Measurements from ENCODE around the gene IL17RA. TPM values are rescaled to one million over a fixed set of nuclear protein-coding genes. Genes with fewer than 3 reads are reported as not detected.

IL17RA gene
- total and polyA plus RNA-seq, 9 donors: 2.8 to 7.5 (median 4.9) TPM

DNA sequence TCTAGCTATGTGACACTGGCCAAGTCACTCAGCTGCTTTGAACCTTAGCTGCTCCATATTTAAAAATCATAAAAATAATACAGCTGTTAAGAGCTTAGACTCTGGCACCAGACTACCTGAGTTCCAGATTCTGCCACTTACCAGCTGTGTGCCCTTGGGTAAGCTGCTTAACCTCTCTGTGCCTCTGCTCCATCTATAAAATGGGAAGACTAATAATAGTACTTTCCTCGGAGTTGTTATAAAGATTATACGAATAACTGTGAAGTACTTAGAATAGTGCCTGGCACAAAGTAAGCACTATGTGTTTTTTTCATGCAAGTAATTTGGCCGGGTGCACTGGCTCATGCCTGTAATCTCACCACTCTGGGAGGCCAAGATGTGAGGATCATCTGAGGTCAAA, 72.9 kb downstream of the IL17RA start:
- Histone ChIP-seq H3K27ac (ENCODE audit: low read length) (no peak overlapping the region), H3K27me3 (ENCODE audit: control insufficient read depth, insufficient read depth, low read length) (no peaks in the 10 kb centered on the region), H3K9me3 (replicated peaks; ENCODE audit: control insufficient read depth, low read depth, low read length) (no peaks in the 10 kb centered on the region), H3K4me3 (ENCODE audit: low read length) (no peak overlapping the region), H3K36me3 (ENCODE audit: control insufficient read depth, insufficient read depth, low read length) (no peaks in the 10 kb centered on the region), H3K4me1 (ENCODE audit: control insufficient read depth, insufficient read depth, low read length) (peaks cover 19% of the 10 kb centered on the region)
- 83% methylated on average over 2 of the region's 3 CpGs for WGBS (ENCODE audit: insufficient coverage)
- DNase-seq: no peak

GRCh38 chr22:17158176-17158567, 73.4 kb downstream of the IL17RA start:
- peaks cover 19% of the 10 kb centered on the region for H3K4me1 ChIP-seq (ENCODE audit: control insufficient read depth, insufficient read depth, low read length)
- WGBS (ENCODE audit: insufficient coverage): 33% methylated on average over 13 of the region's 17 CpGs
- DNase-seq: no peak

DNA sequence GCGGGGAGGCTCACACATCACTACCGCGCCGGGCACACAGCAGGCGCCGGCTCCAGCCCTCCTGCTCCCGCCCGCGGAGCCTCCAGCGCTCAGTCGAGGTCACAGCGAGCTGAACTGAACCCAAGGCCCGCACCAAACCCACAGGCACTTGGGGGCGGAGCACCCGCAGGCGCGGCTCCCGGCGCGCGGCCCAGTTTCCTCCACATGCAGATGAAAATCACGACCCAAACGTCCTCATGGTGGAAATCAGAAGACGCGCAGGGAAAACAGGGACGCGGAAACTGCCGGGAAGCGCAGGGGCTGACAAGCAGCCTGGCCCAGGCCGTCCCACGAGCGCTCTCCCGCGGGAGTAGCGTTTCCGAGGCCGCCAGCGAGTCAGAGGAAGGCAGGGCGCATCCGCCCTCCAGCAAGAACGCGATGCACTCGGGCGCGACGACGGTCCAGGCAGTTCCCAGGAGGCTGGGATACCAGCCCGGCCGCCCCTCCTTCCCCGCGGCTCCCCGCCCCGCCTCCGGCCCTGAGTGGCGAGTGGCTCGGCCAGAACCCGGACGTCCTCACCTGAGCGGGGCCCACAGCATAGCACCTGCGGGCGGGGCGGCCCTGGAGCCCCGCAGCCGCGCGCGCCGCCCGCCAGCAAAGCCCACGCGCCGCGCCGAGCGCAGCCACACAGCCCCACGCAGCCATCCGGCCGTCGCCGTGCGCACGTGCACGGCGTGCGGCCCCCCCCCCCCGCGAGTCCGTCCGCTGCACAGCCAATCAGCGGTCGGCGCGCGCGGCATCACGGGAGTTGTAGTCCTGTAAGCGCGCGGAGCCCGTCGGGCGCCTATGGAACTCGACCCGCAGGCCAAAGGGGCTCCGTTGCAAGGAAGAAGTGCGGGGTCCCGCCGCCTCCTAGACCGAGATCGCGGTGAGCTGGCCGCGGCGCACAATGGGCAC, 74.0 kb downstream of the IL17RA start, which contains the start of gene HDHD5:
Gene HDHD5, minus strand, starts transcription at position 710 of the 936 bp plus-strand sequence. Its CDS starts 26 bp downstream, at position 684.
- H3K27me3 ChIP-seq (ENCODE audit: control insufficient read depth, insufficient read depth, low read length): no peaks in the 10 kb centered on the region
- peaks cover 19% of the 10 kb centered on the region for H3K4me1 ChIP-seq (ENCODE audit: control insufficient read depth, insufficient read depth, low read length)
- H3K27ac ChIP-seq (ENCODE audit: low read length): peak within 1 kb of the TSS; percentile 73
- H3K4me3 ChIP-seq (ENCODE audit: low read length): peak within 1 kb of the TSS; percentile 72
- DNase-seq: peak; percentile 96
- no peaks in the 10 kb centered on the region for H3K9me3 ChIP-seq (replicated peaks; ENCODE audit: control insufficient read depth, low read depth, low read length)
- no peaks in the 10 kb centered on the region for H3K36me3 ChIP-seq (ENCODE audit: control insufficient read depth, insufficient read depth, low read length)
- under 1% methylated on average over 110 of the region's 114 CpGs for WGBS (ENCODE audit: insufficient coverage)

More at GRCh38 chr22:17158176-17158567, 73.4 kb downstream of the IL17RA start:
- Histone ChIP-seq H3K27ac (ENCODE audit: low read length) (peak overlapping the region; percentile 73), H3K4me3 (ENCODE audit: low read length) (peak overlapping the region; percentile 64), H3K36me3 (ENCODE audit: control insufficient read depth, insufficient read depth, low read length) (no peaks in the 10 kb centered on the region), H3K9me3 (replicated peaks; ENCODE audit: control insufficient read depth, low read depth, low read length) (no peaks in the 10 kb centered on the region), H3K27me3 (ENCODE audit: control insufficient read depth, insufficient read depth, low read length) (no peaks in the 10 kb centered on the region)

DNA sequence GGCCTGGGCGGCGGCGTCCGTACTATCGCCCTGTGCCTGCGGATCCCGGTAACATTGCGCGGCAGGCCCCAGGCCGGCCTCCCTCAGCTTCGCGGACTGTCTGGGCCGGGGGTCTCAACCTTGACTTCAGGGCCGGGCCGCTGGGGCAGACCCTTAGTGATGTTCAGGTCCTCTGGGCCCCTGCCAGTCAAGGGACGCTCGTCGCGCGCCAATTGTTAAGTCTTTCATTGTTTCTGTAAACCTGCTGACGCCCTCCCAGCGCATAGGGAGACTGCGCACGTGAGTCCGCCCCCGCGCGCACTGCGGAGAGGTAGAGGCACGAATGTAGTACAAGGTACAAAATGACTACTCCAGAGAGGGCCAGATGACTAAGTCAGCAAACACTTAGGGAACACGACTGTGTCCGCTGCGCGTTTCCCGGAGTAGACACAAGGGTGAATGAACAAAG, 74.7 kb downstream of the IL17RA start:
- Histone ChIP-seq H3K9me3 (replicated peaks; ENCODE audit: control insufficient read depth, low read depth, low read length) (no peaks in the 10 kb centered on the region), H3K27me3 (ENCODE audit: control insufficient read depth, insufficient read depth, low read length) (no peaks in the 10 kb centered on the region), H3K4me3 (ENCODE audit: low read length) (peak overlapping the region; percentile 72), H3K4me1 (ENCODE audit: control insufficient read depth, insufficient read depth, low read length) (peaks cover 19% of the 10 kb centered on the region), H3K27ac (ENCODE audit: low read length) (peak overlapping the region; percentile 47), H3K36me3 (ENCODE audit: control insufficient read depth, insufficient read depth, low read length) (no peaks in the 10 kb centered on the region)
- DNase-seq: peak; percentile 66
- WGBS (ENCODE audit: insufficient coverage): 4% methylated on average over 34 of the region's 35 CpGs

DNA sequence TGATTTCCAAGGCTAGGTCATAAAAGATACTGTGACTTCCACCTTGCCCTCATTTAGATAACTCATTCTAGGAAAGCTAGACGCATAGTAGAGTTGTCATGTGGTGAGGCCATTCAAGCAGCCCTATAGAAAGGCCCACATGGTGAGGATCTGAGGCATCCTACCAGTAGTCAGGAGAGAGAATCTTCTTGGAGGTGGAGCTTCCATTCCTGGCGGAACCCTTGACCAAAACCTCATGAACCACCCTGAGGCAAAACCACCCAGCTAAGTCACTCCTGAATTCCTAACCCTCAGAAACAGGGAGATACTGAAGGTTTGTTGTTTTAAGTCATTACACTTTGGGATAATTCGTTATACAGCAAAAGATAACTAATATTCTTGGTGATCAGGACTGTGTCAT, 77.2 kb downstream of the IL17RA start:
- no peak for DNase-seq
- Histone ChIP-seq H3K27me3 (ENCODE audit: control insufficient read depth, insufficient read depth, low read length) (no peaks in the 10 kb centered on the region), H3K27ac (ENCODE audit: low read length) (no peak overlapping the region), H3K36me3 (ENCODE audit: control insufficient read depth, insufficient read depth, low read length) (no peaks in the 10 kb centered on the region), H3K9me3 (replicated peaks; ENCODE audit: control insufficient read depth, low read depth, low read length) (no peaks in the 10 kb centered on the region), H3K4me1 (ENCODE audit: control insufficient read depth, insufficient read depth, low read length) (peaks cover 19% of the 10 kb centered on the region), H3K4me3 (ENCODE audit: low read length) (no peak overlapping the region)
- no CpG with 5 or more reads among the region's 3 CpGs for WGBS (ENCODE audit: insufficient coverage)

DNA sequence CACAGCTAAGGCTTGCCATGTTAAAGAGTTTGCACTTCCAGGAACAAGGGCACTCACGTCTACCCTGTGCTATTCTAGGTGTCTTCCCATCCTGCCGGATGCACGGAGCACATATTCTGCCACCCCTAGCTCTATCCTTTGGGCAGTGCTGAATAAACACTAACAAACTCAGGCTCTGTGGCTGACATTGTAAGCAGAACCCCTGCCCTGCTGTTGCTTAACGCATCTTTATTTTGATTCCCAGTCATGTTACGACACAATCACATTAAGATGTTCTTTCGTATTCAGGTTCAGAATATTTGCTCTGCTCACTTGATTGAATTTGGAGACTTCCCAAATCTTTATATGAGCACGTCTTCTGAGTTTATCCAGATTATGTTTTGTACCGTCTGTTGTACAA, 77.9 kb downstream of the IL17RA start:
- 97% methylated on average over 8 of the region's 8 CpGs for WGBS (ENCODE audit: insufficient coverage)
- H3K27me3 ChIP-seq (ENCODE audit: control insufficient read depth, insufficient read depth, low read length): no peaks in the 10 kb centered on the region
- DNase-seq: no peak
- no peaks in the 10 kb centered on the region for H3K36me3 ChIP-seq (ENCODE audit: control insufficient read depth, insufficient read depth, low read length)
- no peak overlapping the region for H3K27ac ChIP-seq (ENCODE audit: low read length)
- peaks cover 18% of the 10 kb centered on the region for H3K4me1 ChIP-seq (ENCODE audit: control insufficient read depth, insufficient read depth, low read length)
- no peak overlapping the region for H3K4me3 ChIP-seq (ENCODE audit: low read length)
- no peaks in the 10 kb centered on the region for H3K9me3 ChIP-seq (replicated peaks; ENCODE audit: control insufficient read depth, low read depth, low read length)

DNA sequence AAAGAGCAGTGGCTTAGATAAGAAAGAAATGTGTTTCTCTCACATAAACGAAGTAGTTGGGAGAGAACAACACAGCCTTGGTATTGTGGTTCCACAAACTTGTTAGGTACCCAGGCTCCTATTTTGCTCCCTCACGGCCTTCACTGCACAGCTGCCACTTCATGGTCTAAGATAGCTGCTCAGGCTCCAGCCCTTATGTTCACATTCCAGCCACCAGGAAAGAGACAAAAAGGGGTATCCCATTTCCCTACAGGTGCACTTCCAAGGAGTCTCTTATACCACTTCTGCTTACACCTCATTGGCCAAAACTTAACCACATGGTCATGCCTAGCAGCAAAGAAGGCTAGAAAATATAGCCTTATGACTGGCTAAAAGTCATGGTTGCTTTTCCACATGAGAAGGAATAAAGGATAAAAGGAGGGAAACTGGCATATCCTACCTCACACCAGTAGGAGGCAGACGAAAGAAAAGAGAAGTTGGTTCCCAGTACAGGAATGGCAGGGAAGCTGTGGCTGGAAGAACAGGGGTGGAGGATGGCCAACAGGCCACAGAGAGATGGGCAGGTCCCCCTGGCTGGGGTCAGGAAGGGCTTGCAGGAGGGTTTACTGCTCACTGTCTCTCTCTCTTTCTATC, 79.7 kb downstream of the IL17RA start:
- H3K9me3 ChIP-seq (replicated peaks; ENCODE audit: control insufficient read depth, low read depth, low read length): no peaks in the 10 kb centered on the region
- 100% methylated on average over 1 of the region's 3 CpGs for WGBS (ENCODE audit: insufficient coverage)
- no peak overlapping the region for H3K4me3 ChIP-seq (ENCODE audit: low read length)
- DNase-seq: no peak
- H3K27ac ChIP-seq (ENCODE audit: low read length): no peak overlapping the region
- no peaks in the 10 kb centered on the region for H3K27me3 ChIP-seq (ENCODE audit: control insufficient read depth, insufficient read depth, low read length)
- peaks cover 12% of the 10 kb centered on the region for H3K4me1 ChIP-seq (ENCODE audit: control insufficient read depth, insufficient read depth, low read length)
- no peaks in the 10 kb centered on the region for H3K36me3 ChIP-seq (ENCODE audit: control insufficient read depth, insufficient read depth, low read length)

Other genes with a start within 250 kb of the IL17RA start
- not detected for gene GAB4, start 76.8 kb upstream of the IL17RA start, total RNA-seq
- gene GAB4, start 76.8 kb upstream of the IL17RA start, polyA plus RNA-seq (ENCODE audit: insufficient read depth in 1 of 8, insufficient read length in 8 of 8, low replicate concordance in 1 of 8): not detected
- gene TMEM121B, start 36.4 kb downstream of the IL17RA start, total RNA-seq: 1.2 TPM
- 1 to 10 TPM; 2.4 to 5.8 (median 3.7) TPM for gene TMEM121B, start 36.4 kb downstream of the IL17RA start, polyA plus RNA-seq (ENCODE audit: insufficient read depth in 1 of 8, insufficient read length in 8 of 8, low replicate concordance in 1 of 8)
- 35.7 TPM for gene HDHD5, start 74.3 kb downstream of the IL17RA start, total RNA-seq
- gene HDHD5, start 74.3 kb downstream of the IL17RA start, polyA plus RNA-seq (ENCODE audit: insufficient read depth in 1 of 8, insufficient read length in 8 of 8, low replicate concordance in 1 of 8): 10 to 100 TPM; 39.2 to 50.0 (median 46.3) TPM
- 7.4 TPM for gene ADA2, start 134.4 kb downstream of the IL17RA start, total RNA-seq
- 10 to 100 TPM in 6 of 8 donors, 1 to 10 TPM in 2; 6.8 to 16.1 (median 12.6) TPM for gene ADA2, start 134.4 kb downstream of the IL17RA start, polyA plus RNA-seq (ENCODE audit: insufficient read depth in 1 of 8, insufficient read length in 8 of 8, low replicate concordance in 1 of 8)

Data from muscle of leg (tissue), 11 donors.